Lung (tissue), 12 donors: ENCODE data around the gene DCLK1. TPM values are rescaled to one million over a fixed set of nuclear protein-coding genes. Genes with fewer than 3 reads are reported as not detected.

Experiments
- ATAC-seq: fragments of 200-7000 bp; cut with Tn5 transposase; one replicate; pipeline ENCODE4 v1.9.1; 2020; ENCODE audit warnings: moderate number of reproducible peaks; ENCODE audit not compliant: insufficient read depth, low FRiP score
- DNase-seq, 3 donors: peaks; one replicate each; pipeline ENCODE4 v3.0.0-alpha.2; 2013 to 2017
- H3K27ac ChIP-seq, 2 donors: one replicate each; pipeline ENCODE4 v1.5.1; 2013; ENCODE audit warnings: mild to moderate bottlenecking in 2 of 2, moderate library complexity in 2 of 2, control low read depth in 1 of 2, inconsistent platforms in 1 of 2, low read depth in 1 of 2, low read length in 1 of 2
- H3K27me3 ChIP-seq, 3 donors: one replicate each; pipeline ENCODE4 v1.5.1; 2013; ENCODE audit warnings: low read length in 2 of 3; ENCODE audit not compliant: control insufficient read depth in 3 of 3, insufficient read depth in 3 of 3
- H3K36me3 ChIP-seq, 4 donors: one replicate each; pipeline ENCODE4 v1.5.1; 2013; ENCODE audit warnings: low read length in 4 of 4, mild to moderate bottlenecking in 1 of 4, moderate library complexity in 1 of 4; ENCODE audit not compliant: control insufficient read depth in 4 of 4, insufficient read depth in 4 of 4
- H3K4me1 ChIP-seq, 5 donors: one replicate each; pipeline ENCODE4 v1.5.1; 2013; ENCODE audit warnings: low read length in 5 of 5, mild to moderate bottlenecking in 2 of 5, moderate library complexity in 1 of 5; ENCODE audit not compliant: control insufficient read depth in 5 of 5, insufficient read depth in 5 of 5
- H3K4me3 ChIP-seq: one replicate; pipeline ENCODE4 v1.5.1; 2013; ENCODE audit warnings: mild to moderate bottlenecking, control low read depth, moderate library complexity
- H3K9ac ChIP-seq, 2 donors: one replicate each; pipeline ENCODE4 v1.5.1; 2013; ENCODE audit warnings: low read length in 2 of 2, control low read depth in 1 of 2; ENCODE audit not compliant: insufficient read depth in 1 of 2
- H3K9me3 ChIP-seq, 4 donors: one replicate each; pipeline ENCODE4 v1.5.1; 2013; ENCODE audit warnings: low read length in 3 of 4, mild to moderate bottlenecking in 1 of 4, moderate library complexity in 1 of 4; ENCODE audit not compliant: control insufficient read depth in 4 of 4, insufficient read depth in 3 of 4
- CTCF ChIP-seq: IDR thresholded peaks from 2 replicates; pipeline ENCODE4 v1.5.1; 2012; ENCODE audit warnings: mild to moderate bottlenecking; ENCODE audit errors: control extremely low read depth, extremely low read depth
- WGBS, 2 donors: extraction: QIAGEN DNeasy Blood & Tissue Kit; methylation state at CpG; one replicate each; pipeline ENCODE4 v1.1.7; 2013; 5-methylcytosine and 5-hydroxymethylcytosine counted together
- polyA plus RNA-seq, 2 donors: library from polyadenylated mRNA; stranded (reverse); fragments of 200-250 nt; gene quantifications; one replicate each; pipeline ENCODE4 v1.2.1, GENCODE V29; 2013
- total RNA-seq, 2 donors: library from RNA; depleted of rRNA in 1 of 2; stranded (reverse); fragments of >200 nt in 1 of 2; gene quantifications; one replicate each; pipeline ENCODE4 v1.2.1, GENCODE V29; 2014 to 2021
- donor health status: control.
- donor health status: control.
- donor health status: Bipolar disorder and iron deficiency.
- donor health status: healthy.
- donor health status: DM: yes; HTN: yes; CAD: no.

Gene DCLK1
- total and polyA plus RNA-seq, 4 donors = 1.2 to 23.5 (median 7.0) TPM

DNA sequence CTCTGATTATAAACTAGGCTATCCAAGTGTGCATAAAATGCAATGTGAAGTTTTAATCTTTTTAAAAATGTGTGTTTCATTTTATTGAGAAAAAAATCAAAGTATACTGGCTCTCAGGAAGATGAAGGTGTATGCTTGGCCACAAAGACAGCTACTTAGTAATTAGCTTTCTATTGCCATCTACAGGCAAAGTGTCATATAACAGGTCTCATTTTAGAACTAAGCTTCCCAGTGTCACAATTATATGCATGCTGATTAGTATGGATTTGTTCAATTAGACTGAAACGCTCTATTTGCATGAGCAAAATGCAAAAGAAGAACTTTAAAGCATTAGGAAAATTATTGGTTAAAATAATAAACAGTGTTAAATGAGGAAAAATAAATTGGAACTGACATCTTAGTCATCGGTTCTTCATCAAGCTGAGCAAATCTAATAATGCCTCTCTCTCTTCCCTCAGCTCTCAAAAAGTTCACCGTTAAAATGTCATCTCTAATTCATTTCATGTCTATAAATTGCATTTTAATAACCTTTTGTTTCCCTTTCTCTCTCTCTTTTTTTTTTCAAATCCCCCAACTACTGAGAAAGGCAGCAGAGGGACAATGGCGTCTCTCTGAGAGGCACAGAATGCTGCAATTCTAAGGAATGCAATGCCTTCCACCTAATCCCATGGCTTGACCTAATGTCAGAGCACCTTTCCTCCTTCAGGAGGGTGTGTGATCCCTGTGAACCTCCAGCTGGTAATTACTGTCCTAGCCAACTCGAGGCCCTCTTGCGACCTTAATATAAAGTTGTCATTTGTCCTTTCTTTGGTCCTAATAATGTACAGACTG, 341.6 kb downstream of the DCLK1 start:
- H3K27ac ChIP-seq = no peak overlapping the region
- WGBS, 2 donors = 75 to 77% methylated on average over 6 of the region's 6 CpGs
- H3K9ac ChIP-seq = no peak overlapping the region
- no peaks in the 10 kb centered on the region for H3K27me3 ChIP-seq
- H3K36me3 ChIP-seq = no peaks in the 10 kb centered on the region
- H3K4me3 ChIP-seq = no peak overlapping the region
- ATAC-seq (peak; percentile 56), DNase-seq (peak in 2 of 3 donors; percentile 64 to 67)
- H3K9me3 ChIP-seq = no peaks in the 10 kb centered on the region
- peaks cover 0 to 29% (median 3%) of the 10 kb centered on the region in 5 donors for H3K4me1 ChIP-seq
- no peak for TF ChIP-seq CTCF

DNA sequence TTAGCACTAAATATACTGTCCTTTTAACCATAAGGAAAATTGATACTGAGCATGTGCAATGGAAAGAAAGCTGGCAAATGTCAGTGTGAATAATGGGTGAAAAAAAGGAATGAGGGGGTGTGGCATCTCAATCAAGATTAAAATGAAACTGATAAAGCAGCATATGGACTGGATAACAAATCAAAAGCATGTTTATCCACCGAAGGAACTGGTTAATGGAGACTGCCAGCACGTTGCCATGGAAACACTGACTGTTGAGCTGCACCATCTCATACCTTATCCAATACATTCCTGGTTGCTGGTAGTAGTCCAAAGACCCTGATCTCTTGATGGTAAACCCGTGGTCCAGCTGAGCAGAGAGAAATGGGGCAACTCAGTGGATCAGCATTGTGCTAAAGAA, 343.2 kb downstream of the DCLK1 start:
- no peak for TF ChIP-seq CTCF
- Histone ChIP-seq H3K4me1 (peaks cover 0 to 24% (median 3%) of the 10 kb centered on the region in 5 donors), H3K27me3 (no peaks in the 10 kb centered on the region), H3K36me3 (no peaks in the 10 kb centered on the region), H3K27ac (no peak overlapping the region), H3K9ac (no peak overlapping the region), H3K9me3 (no peaks in the 10 kb centered on the region), H3K4me3 (no peak overlapping the region)
- no peak for ATAC-seq
- WGBS, 2 donors = 59 to 78% methylated on average over 3 of the region's 3 CpGs
- peak in 1 of 3 donors; percentile 45 for DNase-seq

- ATAC-seq = no peak
Observed at GRCh38 chr13:35785576-35786303, 345.4 kb downstream of the DCLK1 start.

More at GRCh38 chr13:35785576-35786303, 345.4 kb downstream of the DCLK1 start:
- H3K4me3 ChIP-seq = no peak overlapping the region
- H3K4me1 ChIP-seq = peaks cover 0 to 3% (median 0%) of the 10 kb centered on the region in 5 donors
- TF ChIP-seq CTCF = no peak
- no peaks in the 10 kb centered on the region for H3K36me3 ChIP-seq
- no peaks in the 10 kb centered on the region for H3K27me3 ChIP-seq
- 78 to 80% methylated on average over 12 of the region's 12 CpGs for WGBS, 2 donors
- peak overlapping the region in 1 of 2 donors; percentile 23 for H3K9ac ChIP-seq
- no peaks in the 10 kb centered on the region for H3K9me3 ChIP-seq
- H3K27ac ChIP-seq = no peak overlapping the region
- peak in 2 of 3 donors; percentile 31 to 36 for DNase-seq
